Activated naive CD8-positive, alpha-beta T cell treated with anti-CD3 and anti-CD28 coated beads, Interleukin-2, amount 50 U/mL, for 24 hours (primary cell): ENCODE data around the gene CTSW.

Experiments used
- ATAC-seq: fragments of 150-1000 bp; cut with Tn5 transposase; one replicate; pipeline ENCODE4 v1.10.0; 2021
- DNase-seq: peaks from one replicate; pipeline ENCODE4 v3.0.0; 2021
- H3K27ac Mint-ChIP-seq: one replicate; pipeline ENCODE4 v1.8.0; 2021; ENCODE audit warnings: mild to moderate bottlenecking, mixed read lengths
- H3K27me3 Mint-ChIP-seq: one replicate; pipeline ENCODE4 v1.8.0; 2021; ENCODE audit warnings: mixed read lengths
- H3K36me3 Mint-ChIP-seq: one replicate; pipeline ENCODE4 v1.8.0; 2021; ENCODE audit warnings: low read depth, mixed read lengths
- H3K4me1 Mint-ChIP-seq: one replicate; pipeline ENCODE4 v1.8.0; 2021; ENCODE audit warnings: mixed read lengths
- H3K4me3 Mint-ChIP-seq: one replicate; pipeline ENCODE4 v1.8.0; 2021; ENCODE audit warnings: mild to moderate bottlenecking, moderate library complexity, mixed read lengths
- H3K9me3 Mint-ChIP-seq: one replicate; pipeline ENCODE4 v1.8.0; 2021; ENCODE audit warnings: mixed read lengths

The CTSW gene

DNA sequence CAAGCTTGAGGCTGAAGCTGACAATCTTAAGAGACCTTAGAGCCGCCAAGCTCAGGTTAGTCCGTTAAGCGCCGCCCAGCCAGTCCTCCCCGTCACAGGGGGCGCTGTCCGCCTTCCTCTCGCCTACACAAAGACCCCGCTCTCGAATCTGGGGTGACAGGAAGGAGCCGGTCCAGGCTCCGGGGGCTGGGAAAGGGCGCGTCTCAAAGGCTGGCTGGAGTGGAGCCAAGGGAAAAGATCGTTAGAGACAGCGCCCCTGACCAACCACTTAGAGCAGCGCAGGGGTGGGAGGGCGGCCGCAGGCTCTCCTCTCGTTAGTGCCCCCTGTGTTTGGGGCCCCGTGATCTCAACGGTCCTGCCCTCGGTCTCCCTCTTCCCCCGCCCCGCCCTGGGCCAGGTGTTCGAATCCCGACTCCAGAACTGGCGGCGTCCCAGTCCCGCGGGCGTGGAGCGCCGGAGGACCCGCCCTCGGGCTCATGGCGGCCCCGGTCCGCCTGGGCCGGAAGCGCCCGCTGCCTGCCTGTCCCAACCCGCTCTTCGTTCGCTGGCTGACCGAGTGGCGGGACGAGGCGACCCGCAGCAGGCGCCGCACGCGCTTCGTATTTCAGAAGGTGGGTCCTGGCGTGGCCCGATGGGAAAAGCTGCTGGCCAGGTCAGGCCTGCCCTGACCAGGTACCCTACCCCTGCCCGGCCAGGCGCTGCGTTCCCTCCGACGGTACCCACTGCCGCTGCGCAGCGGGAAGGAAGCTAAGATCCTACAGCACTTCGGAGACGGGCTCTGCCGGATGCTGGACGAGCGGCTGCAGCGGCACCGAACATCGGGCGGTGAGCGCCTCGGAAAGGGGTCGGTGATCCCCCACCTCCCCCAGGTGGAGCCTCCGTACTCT, 19.1 kb upstream of the CTSW start, which contains the start of gene MUS81:
MUS81 (plus strand) TSS at position 156 of the 887 bp plus-strand sequence; CDS start at position 477, 321 bp downstream.
- peaks cover 31% of the 10 kb centered on the region for H3K36me3 Mint-ChIP-seq
- peak; percentile 98 for DNase-seq
- ATAC-seq, result peak; percentile 48
- H3K27ac Mint-ChIP-seq, result peak within 1 kb of the TSS; percentile 94
- peaks cover 39% of the 10 kb centered on the region for H3K4me1 Mint-ChIP-seq
- H3K27me3 Mint-ChIP-seq, result no peaks in the 10 kb centered on the region
- H3K4me3 Mint-ChIP-seq, result peak within 1 kb of the TSS; percentile 95
- H3K9me3 Mint-ChIP-seq, result no peaks in the 10 kb centered on the region

GRCh38 chr11:65861165-65861505, 18.5 kb upstream of the CTSW start:
- Mint-ChIP-seq H3K27me3 (no peaks in the 10 kb centered on the region), H3K4me3 (peak overlapping the region; percentile 95), H3K4me1 (peaks cover 33% of the 10 kb centered on the region), H3K9me3 (no peaks in the 10 kb centered on the region), H3K27ac (peak overlapping the region; percentile 94), H3K36me3 (peaks cover 25% of the 10 kb centered on the region)
- DNase-seq (no peak), ATAC-seq (no peak)

DNA sequence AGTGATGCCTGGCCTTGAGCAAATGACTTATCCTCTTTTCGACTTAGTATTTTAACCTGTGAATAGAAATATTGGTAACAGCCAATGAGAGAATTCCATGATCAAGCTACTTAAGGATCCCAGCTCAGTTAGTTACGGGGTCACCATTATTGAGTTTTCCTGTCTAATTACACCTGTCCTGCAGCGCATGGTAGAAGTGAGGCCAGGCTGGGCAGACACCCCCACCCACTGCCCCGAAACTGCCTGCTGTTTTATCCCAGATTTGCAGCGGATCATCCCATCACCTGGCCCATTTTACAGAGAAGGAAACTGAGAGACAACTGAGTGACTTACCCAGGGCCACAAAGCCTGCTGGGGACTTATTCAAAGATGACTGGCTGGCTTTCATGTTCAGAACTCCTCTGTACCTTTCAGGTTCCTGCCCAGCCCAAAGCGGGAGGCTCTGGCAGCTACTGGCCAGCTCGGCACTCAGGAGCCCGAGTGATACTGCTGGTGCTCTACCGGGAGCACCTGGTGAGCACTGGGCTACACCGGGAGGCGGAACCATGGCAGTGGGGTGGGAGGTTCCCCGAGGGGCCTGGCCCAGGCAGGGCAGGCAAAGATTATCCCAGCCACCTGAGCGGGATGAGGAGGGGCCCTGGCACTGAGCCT, 18.0 kb upstream of the CTSW start:
- H3K27me3 Mint-ChIP-seq, result no peaks in the 10 kb centered on the region

DNA sequence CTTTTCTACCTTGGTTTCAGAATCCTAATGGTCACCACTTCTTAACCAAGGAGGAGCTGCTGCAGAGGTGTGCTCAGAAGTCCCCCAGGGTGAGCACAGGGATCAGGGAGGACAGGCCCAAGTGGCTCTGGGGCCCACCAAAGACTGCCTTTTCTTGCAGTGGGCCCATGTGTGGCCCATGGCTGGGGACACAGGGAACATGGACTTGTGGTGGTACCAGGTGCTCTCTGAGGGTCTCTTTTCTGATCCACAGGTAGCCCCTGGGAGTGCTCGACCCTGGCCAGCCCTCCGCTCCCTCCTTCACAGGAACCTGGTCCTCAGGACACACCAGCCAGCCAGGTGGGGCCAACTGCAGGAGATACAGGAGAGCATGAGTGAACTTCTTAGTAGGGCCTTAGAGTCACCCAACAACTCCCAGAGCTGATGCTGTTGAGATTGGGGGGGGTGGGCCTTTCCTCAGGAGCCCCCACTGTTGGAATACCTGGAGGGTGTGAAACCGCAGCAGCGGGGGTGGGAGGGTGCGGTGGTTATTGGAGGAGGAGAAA, 17.4 kb upstream of the CTSW start:
- no peak for ATAC-seq
- H3K4me1 Mint-ChIP-seq, result peaks cover 26% of the 10 kb centered on the region
- H3K27ac Mint-ChIP-seq, result peak overlapping the region; percentile 31
- no peaks in the 10 kb centered on the region for H3K9me3 Mint-ChIP-seq
- no peaks in the 10 kb centered on the region for H3K27me3 Mint-ChIP-seq
- no peak for DNase-seq
- peaks cover 22% of the 10 kb centered on the region for H3K36me3 Mint-ChIP-seq
- no peak overlapping the region for H3K4me3 Mint-ChIP-seq

More for the DNA sequence above, 18.0 kb upstream of the CTSW start:
- ATAC-seq (no peak), DNase-seq (no peak)
- peaks cover 22% of the 10 kb centered on the region for H3K36me3 Mint-ChIP-seq
- no peaks in the 10 kb centered on the region for H3K9me3 Mint-ChIP-seq
- H3K4me1 Mint-ChIP-seq, result peaks cover 28% of the 10 kb centered on the region
- H3K27ac Mint-ChIP-seq, result peak overlapping the region; percentile 94
- peak overlapping the region; percentile 95 for H3K4me3 Mint-ChIP-seq

DNA sequence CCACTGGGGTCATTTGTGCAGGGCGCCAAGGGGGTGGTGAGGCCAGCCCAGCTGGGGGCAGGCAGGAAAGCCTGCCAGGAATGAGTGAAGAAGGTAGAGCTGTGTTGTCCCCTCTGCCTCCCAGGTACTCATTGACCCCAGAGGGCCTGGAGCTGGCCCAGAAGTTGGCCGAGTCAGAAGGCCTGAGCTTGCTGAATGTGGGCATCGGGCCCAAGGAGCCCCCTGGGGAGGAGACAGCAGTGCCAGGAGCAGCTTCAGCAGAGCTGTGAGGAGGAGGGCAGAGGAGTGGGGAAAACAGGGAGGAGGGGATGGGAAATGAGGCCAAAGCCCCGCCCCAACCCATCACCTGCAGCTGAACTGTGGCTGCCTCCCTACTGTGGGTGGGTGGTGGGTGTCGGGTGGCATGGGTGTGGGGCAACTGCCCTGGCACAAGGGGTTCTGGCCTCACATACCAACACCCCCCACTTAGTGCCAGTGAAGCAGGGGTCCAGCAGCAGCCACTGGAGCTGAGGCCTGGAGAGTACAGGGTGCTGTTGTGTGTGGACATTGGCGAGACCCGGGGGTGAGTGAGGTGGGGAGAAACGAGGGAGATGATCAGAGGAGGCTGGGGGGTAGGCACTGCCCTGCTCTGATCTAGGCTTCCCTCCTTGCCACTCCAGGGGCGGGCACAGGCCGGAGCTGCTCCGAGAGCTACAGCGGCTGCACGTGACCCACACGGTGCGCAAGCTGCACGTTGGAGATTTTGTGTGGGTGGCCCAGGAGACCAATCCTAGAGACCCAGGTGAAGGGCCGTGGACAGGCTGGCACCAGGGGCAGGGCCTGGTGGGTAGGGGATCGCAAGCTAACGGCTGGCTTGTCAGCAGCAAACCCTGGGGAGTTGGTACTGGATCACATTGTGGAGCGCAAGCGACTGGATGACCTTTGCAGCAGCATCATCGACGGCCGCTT, 16.4 kb upstream of the CTSW start:
- peak overlapping the region; percentile 31 for H3K27ac Mint-ChIP-seq
- DNase-seq (no peak), ATAC-seq (no peak)
- H3K9me3 Mint-ChIP-seq, result no peaks in the 10 kb centered on the region
- no peak overlapping the region for H3K4me3 Mint-ChIP-seq
- peaks cover 22% of the 10 kb centered on the region for H3K36me3 Mint-ChIP-seq
- H3K4me1 Mint-ChIP-seq, result peaks cover 25% of the 10 kb centered on the region
- H3K27me3 Mint-ChIP-seq, result no peaks in the 10 kb centered on the region

DNA sequence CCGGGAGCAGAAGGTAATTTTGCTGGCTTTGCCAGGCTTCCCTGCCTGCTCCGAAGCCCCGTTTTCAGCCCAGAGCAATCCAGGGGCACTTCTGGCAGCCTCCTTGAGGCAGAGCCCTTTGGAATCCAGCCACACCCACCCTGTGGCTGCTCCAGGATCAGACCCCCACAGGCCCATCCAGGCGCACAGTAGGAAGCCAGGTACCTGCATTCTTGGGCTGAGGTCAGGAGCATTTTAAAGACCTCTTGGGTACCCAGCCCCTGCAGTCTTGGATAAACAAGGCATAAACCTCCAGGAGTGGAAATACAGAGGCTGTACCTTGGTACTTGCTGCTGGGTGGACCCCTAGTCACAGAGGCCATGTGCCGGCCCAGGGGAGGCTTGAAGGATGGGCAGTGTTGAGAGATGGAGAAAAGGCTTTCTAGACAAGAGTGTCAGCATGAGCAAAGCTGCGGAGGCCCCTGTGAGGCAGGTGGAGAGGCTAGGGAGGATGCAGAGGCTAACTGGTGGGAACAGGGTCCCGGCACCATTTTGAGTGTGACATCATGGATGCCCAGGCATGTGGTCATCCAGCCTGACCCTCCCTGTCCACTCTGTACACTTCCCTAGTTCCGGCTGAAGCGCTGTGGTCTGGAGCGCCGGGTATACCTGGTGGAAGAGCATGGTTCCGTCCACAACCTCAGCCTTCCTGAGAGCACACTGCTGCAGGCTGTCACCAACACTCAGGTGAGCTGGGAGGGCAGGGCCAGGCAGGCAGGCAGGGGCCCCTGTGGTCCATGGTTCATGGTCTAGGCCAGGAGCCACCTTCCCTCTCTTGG, 15.5 kb upstream of the CTSW start:
- H3K9me3 Mint-ChIP-seq, result no peaks in the 10 kb centered on the region
- peaks cover 22% of the 10 kb centered on the region for H3K36me3 Mint-ChIP-seq
- ATAC-seq, result no peak
- peaks cover 19% of the 10 kb centered on the region for H3K4me1 Mint-ChIP-seq
- H3K4me3 Mint-ChIP-seq, result no peak overlapping the region
- H3K27ac Mint-ChIP-seq, result no peak overlapping the region
- no peaks in the 10 kb centered on the region for H3K27me3 Mint-ChIP-seq
- DNase-seq, result no peak

DNA sequence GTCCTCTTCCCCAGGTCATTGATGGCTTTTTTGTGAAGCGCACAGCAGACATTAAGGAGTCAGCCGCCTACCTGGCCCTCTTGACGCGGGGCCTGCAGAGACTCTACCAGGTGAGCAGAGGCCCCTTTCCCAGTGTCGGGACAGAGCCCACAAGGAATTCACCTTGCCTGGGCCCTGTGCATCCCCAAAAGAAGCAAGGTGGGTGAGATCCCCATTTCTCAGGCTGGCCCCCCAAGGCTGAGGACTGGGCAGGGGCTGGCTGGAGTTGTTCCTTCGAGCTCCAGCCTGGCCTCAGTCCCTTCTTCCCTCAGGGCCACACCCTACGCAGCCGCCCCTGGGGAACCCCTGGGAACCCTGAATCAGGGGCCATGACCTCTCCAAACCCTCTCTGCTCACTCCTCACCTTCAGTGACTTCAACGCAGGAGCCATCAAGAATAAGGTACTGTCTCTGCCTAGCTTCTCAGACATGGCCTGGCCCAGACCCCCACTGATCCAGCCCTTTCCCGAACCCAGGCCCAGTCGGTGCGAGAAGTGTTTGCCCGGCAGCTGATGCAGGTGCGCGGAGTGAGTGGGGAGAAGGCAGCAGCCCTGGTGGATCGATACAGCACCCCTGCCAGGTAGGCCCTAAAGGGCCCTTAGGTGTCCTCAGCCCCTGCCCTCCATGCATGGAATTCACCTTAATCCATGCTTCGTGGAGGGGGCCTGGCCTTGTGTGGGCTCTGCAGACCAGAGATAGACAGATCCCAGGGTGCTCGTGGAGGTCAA, 14.7 kb upstream of the CTSW start:
- Mint-ChIP-seq H3K36me3 (peaks cover 22% of the 10 kb centered on the region), H3K9me3 (no peaks in the 10 kb centered on the region), H3K4me1 (peaks cover 18% of the 10 kb centered on the region), H3K4me3 (no peak overlapping the region), H3K27ac (no peak overlapping the region), H3K27me3 (no peaks in the 10 kb centered on the region)
- ATAC-seq (no peak), DNase-seq (no peak)

DNA sequence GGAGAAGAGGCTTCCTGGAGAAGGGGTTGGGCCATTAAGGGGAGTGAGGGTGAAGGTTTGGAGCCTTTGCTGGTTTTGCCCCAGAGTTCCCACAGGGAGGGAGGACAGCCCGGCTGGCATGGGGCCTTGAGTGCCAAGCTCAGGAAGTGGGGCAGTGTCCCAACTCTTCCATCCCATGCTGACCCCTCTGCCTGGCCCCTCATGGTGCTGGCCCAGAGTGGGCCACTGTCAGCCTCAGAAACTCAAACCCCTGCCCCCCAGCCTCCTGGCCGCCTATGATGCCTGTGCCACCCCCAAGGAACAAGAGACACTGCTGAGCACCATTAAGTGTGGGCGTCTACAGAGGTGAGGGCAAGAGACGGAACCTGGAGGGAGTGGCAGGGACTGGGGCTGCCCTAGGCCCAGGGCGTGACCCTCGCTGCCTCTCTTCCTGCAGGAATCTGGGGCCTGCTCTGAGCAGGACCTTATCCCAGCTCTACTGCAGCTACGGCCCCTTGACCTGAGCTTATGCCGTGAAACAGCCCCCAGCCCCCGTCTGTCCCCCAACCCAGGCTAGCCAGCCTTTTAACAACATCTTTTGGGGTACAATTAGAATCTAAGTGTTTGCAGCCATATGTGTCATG, 14.0 kb upstream of the CTSW start:
- Mint-ChIP-seq H3K27ac (no peak overlapping the region), H3K4me1 (peaks cover 19% of the 10 kb centered on the region), H3K36me3 (peaks cover 21% of the 10 kb centered on the region), H3K27me3 (no peaks in the 10 kb centered on the region), H3K4me3 (no peak overlapping the region), H3K9me3 (no peaks in the 10 kb centered on the region)
- DNase-seq (no peak), ATAC-seq (no peak)

- H3K4me3 Mint-ChIP-seq, result no peak overlapping the region
- DNase-seq (no peak), ATAC-seq (no peak)
- no peaks in the 10 kb centered on the region for H3K27me3 Mint-ChIP-seq
- H3K27ac Mint-ChIP-seq, result no peak overlapping the region
- peaks cover 15% of the 10 kb centered on the region for H3K36me3 Mint-ChIP-seq
- no peaks in the 10 kb centered on the region for H3K9me3 Mint-ChIP-seq
- H3K4me1 Mint-ChIP-seq, result peaks cover 23% of the 10 kb centered on the region
These were observed 12.9 kb upstream of the CTSW start for GRCh38 chr11:65866509-65867283.

- Mint-ChIP-seq H3K27me3 (no peaks in the 10 kb centered on the region), H3K4me3 (no peak overlapping the region), H3K9me3 (no peaks in the 10 kb centered on the region), H3K27ac (no peak overlapping the region), H3K36me3 (peaks cover 12% of the 10 kb centered on the region), H3K4me1 (peaks cover 20% of the 10 kb centered on the region)
- ATAC-seq (no peak), DNase-seq (peak; percentile 60)
These were observed 12.2 kb upstream of the CTSW start for GRCh38 chr11:65867284-65868071.

DNA sequence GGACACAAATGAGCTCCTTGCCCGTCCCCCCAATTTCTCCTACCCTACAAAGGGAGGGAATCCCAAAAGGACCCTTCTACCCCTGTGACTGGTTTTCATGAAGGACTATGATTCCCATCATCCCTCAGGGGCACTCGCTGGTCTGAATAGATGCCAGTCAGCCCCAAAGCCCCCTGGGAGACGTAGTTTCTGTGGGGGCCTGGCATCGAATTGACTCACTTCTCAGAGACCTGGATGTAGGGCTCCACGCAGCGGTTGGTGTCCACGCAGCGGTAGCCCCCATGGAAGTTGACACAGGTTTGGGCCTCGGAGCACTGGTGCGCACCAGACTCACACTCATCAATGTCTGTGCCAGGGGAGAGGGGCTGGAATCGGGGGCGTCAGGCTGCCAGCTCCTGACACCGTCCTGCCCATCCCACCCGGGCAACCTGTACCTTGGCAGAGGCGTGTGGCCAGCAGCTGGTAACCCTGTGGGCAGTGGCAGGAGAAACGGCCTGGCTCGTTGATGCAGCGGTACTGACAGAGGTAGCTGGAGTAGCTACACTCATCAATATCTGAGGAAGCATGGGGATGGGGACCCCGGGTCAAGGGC, 11.5 kb upstream of the CTSW start:
- H3K4me1 Mint-ChIP-seq, result peaks cover 20% of the 10 kb centered on the region

More for the DNA sequence above, 11.5 kb upstream of the CTSW start:
- no peaks in the 10 kb centered on the region for H3K9me3 Mint-ChIP-seq
- ATAC-seq (no peak), DNase-seq (no peak)
- no peak overlapping the region for H3K4me3 Mint-ChIP-seq
- peaks cover 8% of the 10 kb centered on the region for H3K36me3 Mint-ChIP-seq
- H3K27ac Mint-ChIP-seq, result no peak overlapping the region
- no peaks in the 10 kb centered on the region for H3K27me3 Mint-ChIP-seq
